Stimulated activated CD4-positive, alpha-beta T cell treated with anti-CD3 and anti-CD28 coated beads, Interleukin-2, amount 100 ng/mL, for 4 hours (primary cell): ENCODE data around the gene FAR1.

ENCODE experiments used
- DNase-seq: peaks from one replicate; pipeline ENCODE4 v3.0.0-alpha.2; 2020; ENCODE audit warnings: low read depth

Gene FAR1

DNA sequence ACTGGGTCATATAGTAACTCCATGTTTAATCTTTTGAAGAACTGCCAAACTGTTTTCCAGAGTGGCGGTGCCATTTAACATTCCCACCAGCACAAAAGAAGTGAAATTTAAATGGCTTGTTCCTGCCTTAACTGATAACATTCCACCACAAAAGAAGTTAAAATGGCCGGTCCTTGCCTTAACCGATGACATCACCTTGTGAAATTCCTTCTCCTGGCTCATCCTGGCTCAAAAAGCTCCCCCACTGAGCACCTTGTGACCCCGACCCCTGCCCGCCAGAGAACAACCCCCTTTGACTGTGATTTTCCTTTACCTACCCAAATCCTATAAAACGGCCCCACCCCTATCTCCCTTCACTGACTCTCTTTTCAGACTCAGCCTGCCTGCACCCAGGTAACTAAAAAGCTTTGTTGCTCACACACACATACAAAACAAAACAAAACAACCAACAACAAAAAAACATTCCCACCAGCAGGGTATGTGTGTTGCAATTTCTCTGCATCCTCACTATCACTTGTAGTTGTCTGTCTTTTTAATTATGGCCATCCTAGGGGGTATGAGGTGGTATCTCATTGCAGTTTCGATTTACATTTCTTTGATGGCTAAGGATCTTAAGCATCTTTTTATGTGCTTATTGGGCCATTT lies 109.0 kb downstream of the FAR1 start:
- no peak for DNase-seq

GRCh38 chr11:13778345-13778744 lies 109.9 kb downstream of the FAR1 start:
- no peak for DNase-seq

- DNase-seq: no peak
These were observed 112.7 kb downstream of the FAR1 start for GRCh38 chr11:13781153-13781552.
